Ascending aorta (tissue), 2 donors: ENCODE data around the gene PRKG2. TPM values are rescaled to one million over a fixed set of nuclear protein-coding genes. Genes with fewer than 3 reads are reported as not detected.

Experiments
- DNase-seq, 2 donors: peaks; one replicate each; pipeline ENCODE4 v3.0.0-alpha.2; 2019; ENCODE audit warnings: low spot score in 2 of 2
- H3K27ac ChIP-seq, 2 donors: fragments of 200-600 bp; sonication (generic); one replicate each; pipeline ENCODE4 v1.5.1; 2016 to 2017; ENCODE audit warnings: mild to moderate bottlenecking in 1 of 2
- H3K27me3 ChIP-seq: fragments of 200-600 bp; sonication (generic); one replicate; pipeline ENCODE4 v1.5.1; 2017
- H3K36me3 ChIP-seq, 2 donors: fragments of 200-600 bp; sonication (generic); one replicate each; pipeline ENCODE4 v1.5.1; 2016
- H3K4me1 ChIP-seq, 2 donors: fragments of 200-600 bp; sonication (generic); one replicate each; pipeline ENCODE4 v1.5.1; 2016 to 2017; ENCODE audit warnings: mild to moderate bottlenecking in 1 of 2
- H3K4me3 ChIP-seq, 2 donors: fragments of 200-600 bp; sonication (generic); one replicate each; pipeline ENCODE4 v1.5.1; 2016 to 2017; ENCODE audit warnings: mild to moderate bottlenecking in 1 of 2
- H3K9me3 ChIP-seq, 2 donors: fragments of 200-600 bp; sonication (generic); one replicate each; pipeline ENCODE4 v1.5.1; 2016
- intact Hi-C: fragments of 100-400 bp; cut with DNase I; formaldehyde crosslinking; loops from one replicate; pipeline ENCODE4 v1.15.1; 2023
- total RNA-seq: library from RNA; depleted of rRNA; stranded (reverse); fragments of >200 nt; gene quantifications from one replicate; pipeline ENCODE4 v1.1.0, GENCODE V29; 2016
- TF ChIP-seq, protein P1 (sequence below), 3 experiments: fragments of 200-600 bp in 2 of 3; fragments of 450-650 bp in 1 of 3; sonication (generic) in 2 of 3; IDR thresholded peaks; one replicate each; pipeline ENCODE4 v1.5.1; 2016 to 2019; ENCODE audit warnings: antibody characterized with exemption in 3 of 3, mild to moderate bottlenecking in 1 of 3, moderate library complexity in 1 of 3

PRKG2 gene
- total RNA-seq, 1 donor from 2014 or later, result not detected

DNA sequence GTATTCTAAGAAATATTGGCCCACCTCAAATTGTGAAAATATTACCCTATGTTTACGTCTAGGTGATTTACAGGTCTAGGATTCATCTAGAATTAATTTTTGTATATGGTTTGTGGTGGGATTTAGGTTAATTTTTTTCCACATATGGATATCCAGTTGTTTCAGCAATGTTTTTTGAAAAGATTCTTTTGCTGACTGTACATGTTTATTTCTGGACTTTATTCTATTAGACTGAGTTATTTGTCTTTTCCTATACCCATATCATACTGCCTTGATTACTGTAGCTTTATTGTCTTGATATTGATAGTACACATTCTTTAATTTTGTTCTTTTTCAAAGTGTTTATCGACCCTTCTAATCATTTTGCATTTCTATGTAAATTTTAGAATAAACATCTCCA is 83.5 kb downstream of the PRKG2 start:
- Histone ChIP-seq H3K4me1 (no peaks in the 10 kb centered on the region), H3K4me3 (no peak overlapping the region), H3K27ac (no peak overlapping the region), H3K9me3 (no peaks in the 10 kb centered on the region), H3K27me3 (no peaks in the 10 kb centered on the region), H3K36me3 (no peaks in the 10 kb centered on the region)
- DNase-seq, result no peak
- TF ChIP-seq, protein P1, sequence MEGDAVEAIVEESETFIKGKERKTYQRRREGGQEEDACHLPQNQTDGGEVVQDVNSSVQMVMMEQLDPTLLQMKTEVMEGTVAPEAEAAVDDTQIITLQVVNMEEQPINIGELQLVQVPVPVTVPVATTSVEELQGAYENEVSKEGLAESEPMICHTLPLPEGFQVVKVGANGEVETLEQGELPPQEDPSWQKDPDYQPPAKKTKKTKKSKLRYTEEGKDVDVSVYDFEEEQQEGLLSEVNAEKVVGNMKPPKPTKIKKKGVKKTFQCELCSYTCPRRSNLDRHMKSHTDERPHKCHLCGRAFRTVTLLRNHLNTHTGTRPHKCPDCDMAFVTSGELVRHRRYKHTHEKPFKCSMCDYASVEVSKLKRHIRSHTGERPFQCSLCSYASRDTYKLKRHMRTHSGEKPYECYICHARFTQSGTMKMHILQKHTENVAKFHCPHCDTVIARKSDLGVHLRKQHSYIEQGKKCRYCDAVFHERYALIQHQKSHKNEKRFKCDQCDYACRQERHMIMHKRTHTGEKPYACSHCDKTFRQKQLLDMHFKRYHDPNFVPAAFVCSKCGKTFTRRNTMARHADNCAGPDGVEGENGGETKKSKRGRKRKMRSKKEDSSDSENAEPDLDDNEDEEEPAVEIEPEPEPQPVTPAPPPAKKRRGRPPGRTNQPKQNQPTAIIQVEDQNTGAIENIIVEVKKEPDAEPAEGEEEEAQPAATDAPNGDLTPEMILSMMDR (IDR thresholded peaks at IDR 0.05), result no peak
- intact Hi-C loops, result no loop called here

DNA sequence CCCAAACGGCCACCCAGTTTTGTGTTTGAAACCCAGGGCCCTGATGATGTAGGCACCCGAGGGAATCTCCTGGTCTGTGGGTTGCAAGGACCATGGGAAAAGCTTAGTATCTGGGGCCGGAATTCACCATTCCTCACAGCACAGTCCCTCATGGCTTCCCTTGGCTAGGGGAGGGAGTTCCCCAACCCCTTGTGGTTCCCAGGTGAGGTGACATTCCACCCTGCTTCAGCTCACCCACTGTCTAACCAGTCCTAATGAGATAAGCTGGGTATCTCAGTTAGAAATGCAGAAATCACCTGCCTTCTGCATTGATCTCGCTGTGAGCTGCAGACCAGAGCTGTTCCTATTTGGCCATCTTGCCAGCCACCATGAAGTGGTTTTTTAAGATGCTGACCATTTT is 84.0 kb downstream of the PRKG2 start:
- no peak overlapping the region for H3K27ac ChIP-seq
- no peaks in the 10 kb centered on the region for H3K27me3 ChIP-seq
- intact Hi-C loops, result no loop called here
- no peaks in the 10 kb centered on the region for H3K9me3 ChIP-seq
- no peaks in the 10 kb centered on the region for H3K36me3 ChIP-seq
- no peaks in the 10 kb centered on the region for H3K4me1 ChIP-seq
- H3K4me3 ChIP-seq, result no peak overlapping the region
- TF ChIP-seq, protein P1 (IDR thresholded peaks at IDR 0.05), result no peak
- DNase-seq, result no peak

DNA sequence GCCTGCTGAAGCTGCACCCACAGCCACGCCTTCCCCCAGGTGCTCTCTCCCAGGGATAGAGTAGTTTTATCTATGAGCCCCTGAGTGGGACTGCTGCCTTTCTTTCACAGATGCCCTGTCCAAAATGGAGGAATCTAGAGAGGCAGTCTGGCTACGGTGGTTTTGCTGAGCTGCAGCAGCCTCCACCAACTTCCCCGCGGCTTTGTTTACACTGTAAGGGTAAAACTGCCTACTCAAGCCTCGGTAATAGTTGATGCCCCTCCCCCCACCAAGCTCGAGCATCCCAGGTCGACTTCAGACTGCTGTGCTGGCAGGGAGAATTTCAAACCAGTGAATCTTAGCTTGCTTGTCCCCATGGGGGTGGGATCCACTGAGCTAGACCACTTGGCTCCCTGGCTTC is 84.5 kb downstream of the PRKG2 start:
- Histone ChIP-seq H3K4me3 (no peak overlapping the region), H3K27me3 (no peaks in the 10 kb centered on the region), H3K27ac (no peak overlapping the region), H3K36me3 (no peaks in the 10 kb centered on the region), H3K9me3 (no peaks in the 10 kb centered on the region), H3K4me1 (no peaks in the 10 kb centered on the region)
- no peak for DNase-seq
- intact Hi-C loops, result no loop called here
- TF ChIP-seq, protein P1 (IDR thresholded peaks at IDR 0.05), result no peak

DNA sequence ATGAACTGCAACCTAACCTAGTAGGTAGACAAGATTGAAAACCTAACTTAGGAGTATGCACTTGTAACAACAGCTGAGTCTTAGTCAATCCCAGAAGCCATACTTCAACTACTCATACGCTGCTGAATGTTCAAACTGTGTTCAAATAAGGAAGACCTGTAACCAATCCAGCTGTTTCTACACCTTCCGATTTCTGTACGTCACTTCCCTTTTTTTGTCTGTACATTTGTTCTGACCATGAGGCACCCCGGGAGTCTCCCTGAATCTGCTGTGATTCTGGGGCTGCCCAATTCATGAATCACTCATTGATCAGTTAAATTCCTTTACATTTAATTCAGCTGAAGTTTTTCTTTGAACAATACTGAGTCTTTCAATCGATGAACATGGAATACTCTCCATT is 95.0 kb downstream of the PRKG2 start:
- TF ChIP-seq, protein P1 (IDR thresholded peaks at IDR 0.05), result no peak
- Histone ChIP-seq H3K27ac (no peak overlapping the region), H3K36me3 (no peaks in the 10 kb centered on the region), H3K4me1 (no peaks in the 10 kb centered on the region), H3K27me3 (no peaks in the 10 kb centered on the region), H3K9me3 (no peaks in the 10 kb centered on the region), H3K4me3 (no peak overlapping the region)
- intact Hi-C loops, result no loop called here
- DNase-seq, result no peak

DNA sequence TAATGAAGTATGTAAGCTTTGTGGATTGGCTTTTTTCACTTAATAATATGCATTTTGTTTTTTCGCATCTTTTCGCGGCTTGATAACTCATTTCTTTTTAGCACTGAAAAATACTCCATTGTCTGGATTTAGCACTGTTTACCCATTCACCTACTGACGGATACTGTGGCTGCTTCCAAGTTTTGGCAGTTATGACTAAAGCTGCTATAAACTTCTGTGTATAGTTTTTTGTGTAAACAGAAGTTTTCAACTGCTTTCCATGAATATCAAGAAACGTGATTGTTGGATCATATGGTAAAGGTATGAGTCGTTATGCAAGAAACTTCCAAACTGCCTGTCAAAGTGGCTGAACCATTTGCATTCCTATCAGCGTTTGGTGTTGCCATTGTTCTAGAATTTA is 96.9 kb downstream of the PRKG2 start:
- no peaks in the 10 kb centered on the region for H3K36me3 ChIP-seq
- TF ChIP-seq, protein P1 (IDR thresholded peaks at IDR 0.05), result no peak
- no peak overlapping the region for H3K27ac ChIP-seq
- intact Hi-C loops, result no loop called here
- no peak overlapping the region for H3K4me3 ChIP-seq
- DNase-seq, result no peak
- no peaks in the 10 kb centered on the region for H3K9me3 ChIP-seq
- H3K27me3 ChIP-seq, result no peaks in the 10 kb centered on the region
- H3K4me1 ChIP-seq, result no peaks in the 10 kb centered on the region

DNA sequence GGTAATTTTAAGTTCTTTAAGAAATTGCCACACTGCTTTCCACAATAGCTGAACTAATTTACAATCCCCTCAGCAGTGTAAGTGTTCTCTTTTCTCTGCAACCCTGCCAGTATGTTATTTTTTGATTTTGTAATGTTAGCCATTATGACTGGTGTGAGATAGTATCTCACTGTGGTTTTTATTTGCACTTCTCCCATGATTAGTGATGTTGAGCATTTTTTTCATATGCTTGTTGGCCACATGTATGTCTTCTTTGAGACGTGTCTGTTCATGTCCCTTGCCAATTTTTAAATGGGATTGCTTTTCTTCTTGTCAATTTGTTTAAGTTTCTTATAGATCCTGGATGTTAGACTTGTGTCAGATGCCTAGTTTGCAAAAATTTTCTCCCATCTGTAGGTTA is 98.5 kb downstream of the PRKG2 start:
- Histone ChIP-seq H3K27me3 (no peaks in the 10 kb centered on the region), H3K36me3 (no peaks in the 10 kb centered on the region), H3K4me1 (no peaks in the 10 kb centered on the region), H3K4me3 (no peak overlapping the region), H3K9me3 (no peaks in the 10 kb centered on the region), H3K27ac (no peak overlapping the region)
- intact Hi-C loops, result no loop called here
- DNase-seq, result no peak
- TF ChIP-seq, protein P1 (IDR thresholded peaks at IDR 0.05), result no peak
